ENCODE results near the gene RAMP3.

DNA sequence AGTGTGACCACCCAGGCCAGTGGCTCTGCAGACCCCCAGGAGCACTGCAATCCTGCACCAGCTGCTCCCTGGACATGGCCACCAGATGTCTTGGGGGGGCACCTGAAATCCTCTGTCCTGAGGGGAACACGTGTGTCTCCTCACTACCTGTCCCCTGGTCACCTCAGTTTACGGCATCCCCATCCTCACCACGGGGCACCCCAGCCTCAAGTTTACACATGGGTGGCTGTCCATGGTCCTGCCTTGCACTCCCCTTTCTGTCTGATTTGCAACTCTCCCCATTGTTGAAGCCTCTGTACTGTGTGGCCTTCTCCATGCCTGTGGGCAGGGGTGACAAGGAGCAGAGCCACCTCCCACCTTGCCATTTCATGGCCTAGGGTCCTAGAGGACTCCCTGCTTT, 67.2 kb downstream of the RAMP3 start:
- no peak for TF ChIP-seq EZH2phosphoT487 (IDR thresholded peaks at IDR 0.05; ENCODE audit: low read depth)
- TF ChIP-seq, protein P1, sequence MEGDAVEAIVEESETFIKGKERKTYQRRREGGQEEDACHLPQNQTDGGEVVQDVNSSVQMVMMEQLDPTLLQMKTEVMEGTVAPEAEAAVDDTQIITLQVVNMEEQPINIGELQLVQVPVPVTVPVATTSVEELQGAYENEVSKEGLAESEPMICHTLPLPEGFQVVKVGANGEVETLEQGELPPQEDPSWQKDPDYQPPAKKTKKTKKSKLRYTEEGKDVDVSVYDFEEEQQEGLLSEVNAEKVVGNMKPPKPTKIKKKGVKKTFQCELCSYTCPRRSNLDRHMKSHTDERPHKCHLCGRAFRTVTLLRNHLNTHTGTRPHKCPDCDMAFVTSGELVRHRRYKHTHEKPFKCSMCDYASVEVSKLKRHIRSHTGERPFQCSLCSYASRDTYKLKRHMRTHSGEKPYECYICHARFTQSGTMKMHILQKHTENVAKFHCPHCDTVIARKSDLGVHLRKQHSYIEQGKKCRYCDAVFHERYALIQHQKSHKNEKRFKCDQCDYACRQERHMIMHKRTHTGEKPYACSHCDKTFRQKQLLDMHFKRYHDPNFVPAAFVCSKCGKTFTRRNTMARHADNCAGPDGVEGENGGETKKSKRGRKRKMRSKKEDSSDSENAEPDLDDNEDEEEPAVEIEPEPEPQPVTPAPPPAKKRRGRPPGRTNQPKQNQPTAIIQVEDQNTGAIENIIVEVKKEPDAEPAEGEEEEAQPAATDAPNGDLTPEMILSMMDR (IDR thresholded peaks at IDR 0.05; ENCODE audit: low read depth, low read length), result no peak

All from OCI-LY3 (cell line).